Measurements from ENCODE around the gene TBC1D1. TPM values are rescaled to one million over a fixed set of nuclear protein-coding genes. Genes with fewer than 3 reads are reported as not detected.
A peak's percentile ranks its signal among the peaks of the same experiment; 100 is the strongest.

Gene TBC1D1
- total RNA-seq, 1 donor: 59.9 TPM

- no peak overlapping the region for H3K4me3 ChIP-seq (ENCODE audit: low read depth, low read length)
- TF ChIP-seq CTCF (IDR thresholded peaks at IDR 0.05; ENCODE audit: insufficient read depth, low read length): no peak
- no peak for DNase-seq (ENCODE audit: low read depth)
Observed at GRCh38 chr4:38172078-38172477, 281.2 kb downstream of the TBC1D1 start.

GRCh38 chr4:38173935-38174518, 283.1 kb downstream of the TBC1D1 start:
- H3K4me3 ChIP-seq (ENCODE audit: low read depth, low read length): no peak overlapping the region
- no peak for DNase-seq (ENCODE audit: low read depth)
- no peak for TF ChIP-seq CTCF (IDR thresholded peaks at IDR 0.05; ENCODE audit: insufficient read depth, low read length)

- no peak overlapping the region for H3K4me3 ChIP-seq (ENCODE audit: low read depth, low read length)
- TF ChIP-seq CTCF (IDR thresholded peaks at IDR 0.05; ENCODE audit: insufficient read depth, low read length): no peak
- no peak for DNase-seq (ENCODE audit: low read depth)
Observed at GRCh38 chr4:38174801-38175200, 283.9 kb downstream of the TBC1D1 start.

- H3K4me3 ChIP-seq (ENCODE audit: low read depth, low read length): no peak overlapping the region
- DNase-seq (ENCODE audit: low read depth): no peak
- no peak for TF ChIP-seq CTCF (IDR thresholded peaks at IDR 0.05; ENCODE audit: insufficient read depth, low read length)
Observed at GRCh38 chr4:38176165-38176564, 285.3 kb downstream of the TBC1D1 start.

GRCh38 chr4:38177035-38177546, 286.2 kb downstream of the TBC1D1 start:
- peak; percentile 82 for DNase-seq (ENCODE audit: low read depth)
- no peak overlapping the region for H3K4me3 ChIP-seq (ENCODE audit: low read depth, low read length)

GRCh38 chr4:38177641-38178391, 286.9 kb downstream of the TBC1D1 start:
- DNase-seq (ENCODE audit: low read depth): peak; percentile 84

More at GRCh38 chr4:38177035-38177546, 286.2 kb downstream of the TBC1D1 start:
- no peak for TF ChIP-seq CTCF (IDR thresholded peaks at IDR 0.05; ENCODE audit: insufficient read depth, low read length)

More at GRCh38 chr4:38177641-38178391, 286.9 kb downstream of the TBC1D1 start:
- no peak overlapping the region for H3K4me3 ChIP-seq (ENCODE audit: low read depth, low read length)
- TF ChIP-seq CTCF (IDR thresholded peaks at IDR 0.05; ENCODE audit: insufficient read depth, low read length): no peak

Data from fibroblast of the aortic adventitia (primary cell).